ENCODE data around the gene SPARC.

Gene SPARC

DNA sequence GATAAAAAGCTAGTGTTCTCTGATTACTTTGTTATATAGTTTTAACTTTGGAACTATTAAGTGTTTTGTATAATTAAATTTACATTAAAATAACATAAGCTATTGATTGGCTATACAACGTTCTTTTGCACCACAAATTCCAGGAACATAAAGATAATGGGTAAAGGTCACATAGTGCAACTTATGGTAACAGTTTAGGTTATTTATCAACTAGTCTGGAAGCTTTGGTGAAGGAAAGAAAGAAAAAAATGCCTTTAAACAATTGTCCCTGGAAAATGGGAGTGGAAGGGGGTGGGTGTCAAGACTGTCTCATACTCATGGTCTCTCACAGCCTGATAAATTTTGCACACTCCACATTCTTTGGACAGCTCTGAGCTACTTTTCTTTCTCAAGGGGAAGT is 17.1 kb upstream of the SPARC start:
- H3K27me3 ChIP-seq (ENCODE audit: insufficient read depth, poor library complexity, severe bottlenecking), result no peaks in the 10 kb centered on the region
- no peak overlapping the region for H3K4me3 ChIP-seq (replicated peaks; ENCODE audit: insufficient read depth, low read length)
- no peak for DNase-seq (ENCODE audit: low read depth in 1 of 2, low spot score in 1 of 2)
- H3K27ac ChIP-seq (replicated peaks), result no peak overlapping the region
- TF ChIP-seq, protein P1, sequence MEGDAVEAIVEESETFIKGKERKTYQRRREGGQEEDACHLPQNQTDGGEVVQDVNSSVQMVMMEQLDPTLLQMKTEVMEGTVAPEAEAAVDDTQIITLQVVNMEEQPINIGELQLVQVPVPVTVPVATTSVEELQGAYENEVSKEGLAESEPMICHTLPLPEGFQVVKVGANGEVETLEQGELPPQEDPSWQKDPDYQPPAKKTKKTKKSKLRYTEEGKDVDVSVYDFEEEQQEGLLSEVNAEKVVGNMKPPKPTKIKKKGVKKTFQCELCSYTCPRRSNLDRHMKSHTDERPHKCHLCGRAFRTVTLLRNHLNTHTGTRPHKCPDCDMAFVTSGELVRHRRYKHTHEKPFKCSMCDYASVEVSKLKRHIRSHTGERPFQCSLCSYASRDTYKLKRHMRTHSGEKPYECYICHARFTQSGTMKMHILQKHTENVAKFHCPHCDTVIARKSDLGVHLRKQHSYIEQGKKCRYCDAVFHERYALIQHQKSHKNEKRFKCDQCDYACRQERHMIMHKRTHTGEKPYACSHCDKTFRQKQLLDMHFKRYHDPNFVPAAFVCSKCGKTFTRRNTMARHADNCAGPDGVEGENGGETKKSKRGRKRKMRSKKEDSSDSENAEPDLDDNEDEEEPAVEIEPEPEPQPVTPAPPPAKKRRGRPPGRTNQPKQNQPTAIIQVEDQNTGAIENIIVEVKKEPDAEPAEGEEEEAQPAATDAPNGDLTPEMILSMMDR (IDR thresholded peaks at IDR 0.05; ENCODE audit: insufficient read depth, low read length), result no peak
- TF ChIP-seq, protein P2, sequence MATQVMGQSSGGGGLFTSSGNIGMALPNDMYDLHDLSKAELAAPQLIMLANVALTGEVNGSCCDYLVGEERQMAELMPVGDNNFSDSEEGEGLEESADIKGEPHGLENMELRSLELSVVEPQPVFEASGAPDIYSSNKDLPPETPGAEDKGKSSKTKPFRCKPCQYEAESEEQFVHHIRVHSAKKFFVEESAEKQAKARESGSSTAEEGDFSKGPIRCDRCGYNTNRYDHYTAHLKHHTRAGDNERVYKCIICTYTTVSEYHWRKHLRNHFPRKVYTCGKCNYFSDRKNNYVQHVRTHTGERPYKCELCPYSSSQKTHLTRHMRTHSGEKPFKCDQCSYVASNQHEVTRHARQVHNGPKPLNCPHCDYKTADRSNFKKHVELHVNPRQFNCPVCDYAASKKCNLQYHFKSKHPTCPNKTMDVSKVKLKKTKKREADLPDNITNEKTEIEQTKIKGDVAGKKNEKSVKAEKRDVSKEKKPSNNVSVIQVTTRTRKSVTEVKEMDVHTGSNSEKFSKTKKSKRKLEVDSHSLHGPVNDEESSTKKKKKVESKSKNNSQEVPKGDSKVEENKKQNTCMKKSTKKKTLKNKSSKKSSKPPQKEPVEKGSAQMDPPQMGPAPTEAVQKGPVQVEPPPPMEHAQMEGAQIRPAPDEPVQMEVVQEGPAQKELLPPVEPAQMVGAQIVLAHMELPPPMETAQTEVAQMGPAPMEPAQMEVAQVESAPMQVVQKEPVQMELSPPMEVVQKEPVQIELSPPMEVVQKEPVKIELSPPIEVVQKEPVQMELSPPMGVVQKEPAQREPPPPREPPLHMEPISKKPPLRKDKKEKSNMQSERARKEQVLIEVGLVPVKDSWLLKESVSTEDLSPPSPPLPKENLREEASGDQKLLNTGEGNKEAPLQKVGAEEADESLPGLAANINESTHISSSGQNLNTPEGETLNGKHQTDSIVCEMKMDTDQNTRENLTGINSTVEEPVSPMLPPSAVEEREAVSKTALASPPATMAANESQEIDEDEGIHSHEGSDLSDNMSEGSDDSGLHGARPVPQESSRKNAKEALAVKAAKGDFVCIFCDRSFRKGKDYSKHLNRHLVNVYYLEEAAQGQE (IDR thresholded peaks at IDR 0.05; ENCODE audit: insufficient replicate concordance, low read depth), result no peak
- no peak for TF ChIP-seq SPI1 (IDR thresholded peaks at IDR 0.05; ENCODE audit: borderline replicate concordance, low read depth)
- no peak for TF ChIP-seq GABPA (IDR thresholded peaks at IDR 0.05; ENCODE audit: low read depth)
- TF ChIP-seq POLR2AphosphoS5 (IDR thresholded peaks at IDR 0.05; ENCODE audit: low read depth), result no peak

DNA sequence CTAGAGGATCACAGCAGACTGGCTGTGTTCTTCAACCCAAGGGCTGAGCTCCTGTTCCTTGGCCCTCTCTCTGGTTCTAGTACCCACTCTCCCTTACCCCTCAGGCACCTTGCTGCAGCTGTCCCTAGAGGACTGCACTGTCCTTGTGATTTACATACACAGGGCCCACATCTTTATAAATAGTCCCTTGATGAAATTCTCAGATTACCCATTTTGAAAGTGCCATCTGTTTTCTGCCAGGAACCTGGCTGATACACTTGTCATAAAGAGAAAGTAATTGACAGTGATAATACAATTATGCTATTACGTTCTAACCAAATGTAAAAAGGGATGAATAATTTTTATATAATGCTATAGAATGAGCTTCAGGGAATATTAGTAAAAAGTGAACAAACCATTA is 16.5 kb upstream of the SPARC start:
- DNase-seq (ENCODE audit: low read depth in 1 of 2, low spot score in 1 of 2), result no peak
- no peak for TF ChIP-seq SPI1 (IDR thresholded peaks at IDR 0.05; ENCODE audit: borderline replicate concordance, low read depth)
- TF ChIP-seq POLR2AphosphoS5 (IDR thresholded peaks at IDR 0.05; ENCODE audit: low read depth), result no peak
- TF ChIP-seq, protein P1 (IDR thresholded peaks at IDR 0.05; ENCODE audit: insufficient read depth, low read length), result no peak
- no peak for TF ChIP-seq GABPA (IDR thresholded peaks at IDR 0.05; ENCODE audit: low read depth)
- TF ChIP-seq, protein P2 (IDR thresholded peaks at IDR 0.05; ENCODE audit: insufficient replicate concordance, low read depth), result no peak
- H3K27me3 ChIP-seq (ENCODE audit: insufficient read depth, poor library complexity, severe bottlenecking), result no peaks in the 10 kb centered on the region
- H3K27ac ChIP-seq (replicated peaks), result no peak overlapping the region
- no peak overlapping the region for H3K4me3 ChIP-seq (replicated peaks; ENCODE audit: insufficient read depth, low read length)

DNA sequence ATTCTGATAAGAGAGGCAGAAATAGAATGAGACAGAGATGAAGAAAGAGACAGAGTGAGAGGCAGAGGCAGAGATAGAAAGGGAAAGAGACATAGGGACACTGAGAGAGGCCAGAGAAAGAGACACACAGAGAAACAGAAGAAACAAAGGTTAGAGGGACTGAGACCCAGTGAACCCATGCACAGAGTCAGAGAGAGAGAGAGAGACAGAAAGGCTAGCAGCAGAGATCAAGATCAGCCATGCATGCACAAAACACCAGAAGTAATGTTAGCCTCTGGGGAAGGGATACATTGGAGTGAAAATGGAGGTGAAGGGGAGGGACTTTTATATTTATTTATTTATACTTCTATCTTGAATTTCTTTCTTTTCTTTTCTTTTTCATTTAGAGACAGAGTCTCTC is 14.1 kb upstream of the SPARC start:
- no peak for DNase-seq (ENCODE audit: low read depth in 1 of 2, low spot score in 1 of 2)
- H3K4me3 ChIP-seq (replicated peaks; ENCODE audit: insufficient read depth, low read length), result no peak overlapping the region

More for the DNA sequence above, 14.1 kb upstream of the SPARC start:
- H3K27me3 ChIP-seq (ENCODE audit: insufficient read depth, poor library complexity, severe bottlenecking), result no peaks in the 10 kb centered on the region
- TF ChIP-seq, protein P2 (IDR thresholded peaks at IDR 0.05; ENCODE audit: insufficient replicate concordance, low read depth), result no peak
- TF ChIP-seq GABPA (IDR thresholded peaks at IDR 0.05; ENCODE audit: low read depth) (no peak), POLR2AphosphoS5 (IDR thresholded peaks at IDR 0.05; ENCODE audit: low read depth) (no peak), SPI1 (IDR thresholded peaks at IDR 0.05; ENCODE audit: borderline replicate concordance, low read depth) (no peak)
- TF ChIP-seq, protein P1 (IDR thresholded peaks at IDR 0.05; ENCODE audit: insufficient read depth, low read length), result no peak
- H3K27ac ChIP-seq (replicated peaks), result no peak overlapping the region

All from HL-60 (cell line).